Stomach (tissue), 9 donors: ENCODE data around the gene ZNF286A. TPM values are rescaled to one million over a fixed set of nuclear protein-coding genes. Genes with fewer than 3 reads are reported as not detected.
"Not testable (repeated sequence)": the region's sequence is repeated elsewhere in the genome, so short reads cannot be mapped to it uniquely, and the experiment has no call there.

ENCODE experiments used
- DNase-seq, 2 donors: peaks; one replicate each; pipeline versions ENCODE4 v3.0.0 to v3.0.0-alpha.2; 2013 to 2019
- H3K27ac ChIP-seq, 5 donors: fragments of 200-600 bp in 4 of 5; sonication (generic) in 4 of 5; one replicate each; pipeline ENCODE4 v1.5.1; 2013 to 2019; ENCODE audit warnings: mild to moderate bottlenecking in 1 of 5, moderate library complexity in 1 of 5
- H3K27me3 ChIP-seq, 3 donors: fragments of 200-600 bp; sonication (generic); one replicate each; pipeline ENCODE4 v1.5.1; 2017 to 2019; ENCODE audit warnings: mixed run types in 1 of 3
- H3K36me3 ChIP-seq, 4 donors: fragments of 200-600 bp; sonication (generic); 1 replicate in 3 of 4; 2 replicates in 1 of 4; pipeline ENCODE4 v1.5.1; 2016 to 2019
- H3K4me1 ChIP-seq, 4 donors: fragments of 200-600 bp; sonication (generic); one replicate each; pipeline ENCODE4 v1.5.1; 2016 to 2019
- H3K4me3 ChIP-seq, 4 donors: fragments of 200-600 bp; sonication (generic) in 3 of 4; one replicate each; pipeline ENCODE4 v1.5.1; 2016 to 2019; ENCODE audit warnings: mild to moderate bottlenecking in 1 of 4
- H3K9me3 ChIP-seq, 4 donors: fragments of 200-600 bp; sonication (generic); one replicate each; pipeline ENCODE4 v1.5.1; 2016 to 2019
- EP300 ChIP-seq: sonication (generic); formaldehyde crosslinking; IDR thresholded peaks from one replicate; pipeline ENCODE4 v1.6.1; 2017; ENCODE audit warnings: antibody characterized with exemption
- POLR2A ChIP-seq, 4 donors: fragments of 450-650 bp; IDR thresholded peaks; one replicate each; pipeline ENCODE4 v1.6.1; 2016; ENCODE audit warnings: antibody characterized with exemption in 4 of 4, control low read depth in 2 of 4, mild to moderate bottlenecking in 1 of 4, moderate library complexity in 1 of 4
- POLR2AphosphoS5 ChIP-seq, 3 donors: sonication (generic); formaldehyde crosslinking; IDR thresholded peaks; one replicate each; pipeline ENCODE4 v1.6.1; 2016; ENCODE audit warnings: antibody characterized with exemption in 3 of 3
- WGBS, 5 donors: extraction: QIAGEN DNeasy Blood & Tissue Kit in 3 of 5; methylation state at CpG; one replicate each; pipeline versions ENCODE4 v1.1.5 to v1.1.7; 2013 to 2018; 5-methylcytosine and 5-hydroxymethylcytosine counted together
- intact Hi-C: fragments of 100-400 bp; cut with DNase I; formaldehyde crosslinking; loops from one replicate; pipeline ENCODE4 v1.15.1; 2023; ENCODE audit warnings: low total_unique reads
- polyA plus RNA-seq, 3 donors: library from polyadenylated mRNA; stranded (reverse); fragments of 200-250 nt; gene quantifications; one replicate each; pipeline ENCODE4 v1.2.3, GENCODE V29; 2013
- total RNA-seq, 5 donors: library from RNA; depleted of rRNA; stranded (reverse); fragments of >200 nt; gene quantifications; one replicate each; pipeline versions ENCODE4 v1.1.0 to v1.2.3, GENCODE V29; 2014 to 2016
- TF ChIP-seq, protein P1 (sequence below), 7 experiments: fragments of 450-650 bp in 4 of 7; fragments of 200-600 bp in 3 of 7; sonication (generic) in 3 of 7; IDR thresholded peaks; one replicate each; pipeline ENCODE4 v1.5.1; 2016 to 2019; ENCODE audit warnings: antibody characterized with exemption in 7 of 7, control low read depth in 2 of 7, mild to moderate bottlenecking in 1 of 7
- donor health status: healthy with polysubstance abuse.
- donor health status: Bipolar disorder and iron deficiency.
- donor health status: healthy.

Gene ZNF286A
- total and polyA plus RNA-seq, 8 donors: 3.5 to 29.4 (median 6.2) TPM

DNA sequence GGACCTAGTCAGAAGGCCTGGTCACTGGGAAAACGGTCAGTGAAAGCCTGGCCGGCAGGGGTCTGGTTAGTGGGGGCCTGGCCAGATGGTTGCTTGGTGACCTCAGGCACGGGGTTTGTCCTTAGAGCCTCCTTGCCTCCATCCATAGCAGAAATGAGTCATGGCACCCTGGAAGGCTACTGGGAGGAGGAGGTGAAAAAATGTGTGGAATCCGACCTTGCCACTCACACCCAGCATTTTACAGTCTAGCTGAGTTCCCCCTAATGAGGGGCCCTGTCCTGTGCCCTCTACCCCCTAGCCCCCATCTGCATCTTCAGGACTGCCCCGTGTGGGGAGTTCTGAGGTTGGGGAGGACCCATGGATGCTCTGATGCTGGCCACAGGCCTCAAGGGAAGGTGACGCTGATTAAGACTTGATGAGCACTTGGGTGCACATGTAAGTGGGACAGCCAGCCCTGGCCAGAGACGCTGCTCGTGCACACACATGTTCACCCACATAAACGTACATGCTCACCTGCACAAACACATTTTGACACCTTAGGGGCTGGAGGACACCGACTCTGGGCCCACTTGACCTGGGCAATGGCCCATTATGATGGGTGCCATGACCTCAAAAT, 33.7 kb downstream of the ZNF286A start:
- H3K9me3 ChIP-seq, DNase-seq, H3K4me1 ChIP-seq, H3K4me3 ChIP-seq, H3K27ac ChIP-seq, H3K36me3 ChIP-seq, H3K27me3 ChIP-seq, intact Hi-C loops: not testable (repeated sequence)
- WGBS, 5 donors: 88 to 93% (median 93%) methylated on average over 6 to 8 of the region's 10 CpGs

DNA sequence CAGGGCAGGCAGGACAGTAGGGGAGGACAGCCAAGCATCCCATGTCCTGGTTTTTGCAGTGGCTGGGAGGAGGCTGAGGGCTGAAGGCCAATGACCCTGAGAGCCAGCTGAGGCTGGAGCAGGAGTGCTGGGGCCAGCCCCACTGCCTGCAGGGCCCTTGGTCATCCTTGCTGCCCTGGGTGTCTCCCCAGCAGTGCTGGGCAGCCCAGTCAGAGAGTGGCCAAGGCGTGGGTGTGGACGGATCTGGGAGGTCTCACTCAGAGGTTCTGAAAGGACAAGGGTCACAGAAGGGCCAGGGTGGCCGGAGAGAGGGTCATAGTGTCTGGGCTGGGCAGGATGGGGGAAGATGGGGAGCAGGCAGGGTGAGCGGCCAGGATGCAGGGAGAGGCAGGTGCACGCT, 37.0 kb downstream of the ZNF286A start:
- intact Hi-C loops, H3K9me3 ChIP-seq, H3K27ac ChIP-seq, DNase-seq, H3K27me3 ChIP-seq, H3K36me3 ChIP-seq, H3K4me3 ChIP-seq, H3K4me1 ChIP-seq: not testable (repeated sequence)
- 79 to 90% (median 85%) methylated on average over 3 to 5 of the region's 5 CpGs for WGBS, 5 donors

DNA sequence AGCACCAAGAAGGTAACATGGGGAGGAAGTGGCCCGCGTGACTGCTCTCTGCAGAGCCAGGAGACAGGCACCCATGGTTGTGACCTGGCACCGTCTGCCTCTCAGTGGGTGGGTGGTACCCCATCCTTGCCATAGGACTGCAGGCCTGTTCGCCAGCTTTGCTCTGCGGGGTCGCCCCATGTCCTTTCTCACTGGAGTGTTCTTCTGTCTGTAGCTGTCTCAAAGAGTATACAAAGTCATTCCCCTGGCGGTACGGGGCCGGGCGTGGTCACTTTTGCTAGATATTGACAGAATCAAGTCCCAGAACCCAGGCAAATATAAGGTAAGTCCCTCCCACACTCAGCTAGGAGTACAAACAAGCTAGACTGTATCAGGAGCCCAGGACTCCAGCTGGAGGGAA, 38.5 kb downstream of the ZNF286A start:
- WGBS, 5 donors: 60 to 80% (median 64%) methylated on average over 3 to 10 of the region's 10 CpGs
- peaks cover 0 to 13% (median 0%) of the 10 kb centered on the region in 3 donors for H3K27me3 ChIP-seq
- no peak overlapping the region for H3K4me3 ChIP-seq
- DNase-seq: no peak
- no peak overlapping the region for H3K27ac ChIP-seq
- H3K9me3 ChIP-seq: no peaks in the 10 kb centered on the region
- no peak for TF ChIP-seq EP300
- no peak for TF ChIP-seq POLR2AphosphoS5 (IDR thresholded peaks at IDR 0.05)
- TF ChIP-seq, protein P1, sequence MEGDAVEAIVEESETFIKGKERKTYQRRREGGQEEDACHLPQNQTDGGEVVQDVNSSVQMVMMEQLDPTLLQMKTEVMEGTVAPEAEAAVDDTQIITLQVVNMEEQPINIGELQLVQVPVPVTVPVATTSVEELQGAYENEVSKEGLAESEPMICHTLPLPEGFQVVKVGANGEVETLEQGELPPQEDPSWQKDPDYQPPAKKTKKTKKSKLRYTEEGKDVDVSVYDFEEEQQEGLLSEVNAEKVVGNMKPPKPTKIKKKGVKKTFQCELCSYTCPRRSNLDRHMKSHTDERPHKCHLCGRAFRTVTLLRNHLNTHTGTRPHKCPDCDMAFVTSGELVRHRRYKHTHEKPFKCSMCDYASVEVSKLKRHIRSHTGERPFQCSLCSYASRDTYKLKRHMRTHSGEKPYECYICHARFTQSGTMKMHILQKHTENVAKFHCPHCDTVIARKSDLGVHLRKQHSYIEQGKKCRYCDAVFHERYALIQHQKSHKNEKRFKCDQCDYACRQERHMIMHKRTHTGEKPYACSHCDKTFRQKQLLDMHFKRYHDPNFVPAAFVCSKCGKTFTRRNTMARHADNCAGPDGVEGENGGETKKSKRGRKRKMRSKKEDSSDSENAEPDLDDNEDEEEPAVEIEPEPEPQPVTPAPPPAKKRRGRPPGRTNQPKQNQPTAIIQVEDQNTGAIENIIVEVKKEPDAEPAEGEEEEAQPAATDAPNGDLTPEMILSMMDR (IDR thresholded peaks at IDR 0.05): no peak
- no peak for TF ChIP-seq POLR2A (IDR thresholded peaks at IDR 0.05)
- intact Hi-C loops: no loop called here
- no peaks in the 10 kb centered on the region for H3K36me3 ChIP-seq
- no peaks in the 10 kb centered on the region for H3K4me1 ChIP-seq

DNA sequence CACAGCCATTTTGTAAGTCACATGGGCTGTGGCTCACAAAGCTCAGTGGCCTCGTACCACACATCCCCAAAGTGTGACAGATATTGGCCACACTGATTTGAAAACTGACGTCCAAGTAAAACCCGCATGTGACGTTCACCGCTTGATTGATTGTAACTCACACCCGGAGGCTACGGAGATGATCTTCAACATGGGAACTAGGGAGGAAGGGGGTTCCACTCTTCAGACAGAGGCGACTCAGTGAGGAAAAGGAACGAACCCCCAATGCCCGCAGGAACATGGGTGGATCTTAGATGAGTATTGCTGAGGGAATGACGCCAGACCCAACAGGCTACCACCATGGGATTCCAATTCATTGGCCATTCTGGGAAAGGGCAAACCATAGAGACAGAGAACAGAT, 39.7 kb downstream of the ZNF286A start:
- intact Hi-C loops, H3K27ac ChIP-seq, H3K36me3 ChIP-seq, H3K4me1 ChIP-seq, H3K9me3 ChIP-seq, H3K4me3 ChIP-seq, DNase-seq: not testable (repeated sequence)
- 87 to 93% (median 90%) methylated on average over 10 of the region's 11 CpGs for WGBS, 5 donors
- peaks cover 0 to 18% (median 0%) of the 10 kb centered on the region in 3 donors for H3K27me3 ChIP-seq

DNA sequence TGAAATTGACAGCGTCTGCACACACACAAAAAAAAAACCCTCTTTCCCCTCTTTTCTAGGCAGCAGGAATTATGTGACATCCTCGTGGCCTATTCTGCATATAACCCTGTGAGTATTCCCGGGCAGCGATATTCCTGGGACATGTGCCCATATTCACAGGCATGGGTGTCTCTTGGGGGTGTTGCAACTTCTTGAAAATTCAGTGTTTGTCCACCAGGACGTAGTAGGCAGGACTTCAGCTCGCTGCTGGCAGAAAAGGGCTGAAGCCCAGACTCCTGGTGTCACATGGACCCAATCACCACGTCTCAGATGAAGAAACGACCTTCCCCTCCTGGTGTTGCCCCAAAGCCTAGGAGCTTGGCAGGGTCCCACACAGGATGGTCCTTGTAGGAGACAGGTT, 40.5 kb downstream of the ZNF286A start:
- intact Hi-C loops, H3K36me3 ChIP-seq, DNase-seq, H3K4me3 ChIP-seq, H3K27ac ChIP-seq, H3K9me3 ChIP-seq, H3K4me1 ChIP-seq: not testable (repeated sequence)
- H3K27me3 ChIP-seq: peaks cover 0 to 18% (median 0%) of the 10 kb centered on the region in 3 donors
- WGBS, 5 donors: 65 to 91% (median 69%) methylated on average over 4 to 8 of the region's 8 CpGs

DNA sequence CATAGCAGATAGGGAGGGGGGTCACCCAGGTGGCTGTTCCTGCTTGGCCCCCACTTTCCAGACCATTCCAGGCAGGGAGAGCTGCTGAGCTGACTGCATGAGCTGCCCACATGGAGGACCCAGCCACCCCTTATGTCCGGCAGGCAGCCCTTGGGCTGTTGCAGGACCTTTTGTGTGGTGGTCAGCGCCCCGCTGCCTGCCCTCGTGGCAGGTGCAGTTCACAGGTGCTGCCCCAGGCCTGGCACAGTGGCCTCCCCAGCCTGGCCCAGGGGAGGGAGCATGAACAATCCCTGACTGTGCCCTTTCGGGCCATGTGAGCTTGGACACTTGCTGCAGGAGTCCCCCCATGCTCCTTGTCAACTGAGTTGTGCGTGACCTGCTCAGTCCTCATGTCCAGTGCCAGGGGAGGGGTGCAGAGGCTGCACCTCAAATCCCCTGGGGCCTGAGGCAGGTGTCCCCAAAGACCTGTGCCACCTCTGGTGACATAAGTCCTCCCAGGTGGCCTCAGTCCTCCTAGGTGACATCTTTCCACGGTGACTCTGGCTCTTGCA, 41.1 kb downstream of the ZNF286A start:
- no peak overlapping the region for H3K4me3 ChIP-seq
- TF ChIP-seq POLR2AphosphoS5 (IDR thresholded peaks at IDR 0.05) (no peak), EP300 (no peak), POLR2A (IDR thresholded peaks at IDR 0.05) (no peak)
- TF ChIP-seq, protein P1 (IDR thresholded peaks at IDR 0.05): no peak
- no peak overlapping the region for H3K27ac ChIP-seq
- no peaks in the 10 kb centered on the region for H3K36me3 ChIP-seq
- 92 to 100% (median 96%) methylated on average over 1 to 7 of the region's 7 CpGs for WGBS, 5 donors
- H3K9me3 ChIP-seq: no peaks in the 10 kb centered on the region
- no peak for DNase-seq
- H3K4me1 ChIP-seq: no peaks in the 10 kb centered on the region
- intact Hi-C loops: no loop called here
- H3K27me3 ChIP-seq: peaks cover 0 to 22% (median 0%) of the 10 kb centered on the region in 3 donors
